Mesendoderm (in vitro differentiated cells): Measurements from ENCODE around the gene GABRA5.
"Not testable (repeated sequence)": the region's sequence is repeated elsewhere in the genome, so short reads cannot be mapped to it uniquely, and the experiment has no call there.

Experiments
- DNase-seq: peaks from one replicate; pipeline ENCODE4 v3.0.0; 2013
- H2AK5ac ChIP-seq: 2 replicates; pipeline ENCODE4 v1.6.1; 2013; ENCODE audit warnings: low read length, inconsistent platforms
- H2BK120ac ChIP-seq: 2 replicates; pipeline ENCODE4 v1.6.1; 2013; ENCODE audit warnings: low read depth, mild to moderate bottlenecking, low read length, moderate library complexity, mixed read lengths
- H2BK15ac ChIP-seq: replicated peaks from 2 replicates; pipeline ENCODE4 v1.6.1; 2013; ENCODE audit warnings: low read depth, mild to moderate bottlenecking, moderate library complexity
- H2BK5ac ChIP-seq: 2 replicates; pipeline ENCODE4 v1.6.1; 2013; ENCODE audit warnings: low read length, inconsistent platforms
- H3K18ac ChIP-seq: 2 replicates; pipeline ENCODE4 v1.6.1; 2013; ENCODE audit warnings: mild to moderate bottlenecking, low read length, mixed read lengths
- H3K23ac ChIP-seq: one replicate; pipeline ENCODE4 v1.6.1; 2013; ENCODE audit warnings: low read length
- H3K27ac ChIP-seq: 2 replicates; pipeline ENCODE4 v1.5.1; 2013; ENCODE audit warnings: low read depth, mild to moderate bottlenecking, inconsistent platforms, low read length, moderate library complexity
- H3K27me3 ChIP-seq: 2 replicates; pipeline ENCODE4 v1.6.1; 2013; ENCODE audit warnings: low read length, control low read depth, mild to moderate bottlenecking, inconsistent platforms; ENCODE audit not compliant: insufficient read depth, poor library complexity
- H3K36me3 ChIP-seq: 2 replicates; pipeline ENCODE4 v1.6.1; 2013; ENCODE audit warnings: low read length, inconsistent platforms; ENCODE audit not compliant: control insufficient read depth, insufficient read depth
- H3K4ac ChIP-seq: one replicate; pipeline ENCODE4 v1.6.1; 2013; ENCODE audit warnings: low read depth, mild to moderate bottlenecking, low read length, moderate library complexity
- H3K4me1 ChIP-seq: 2 replicates; pipeline ENCODE4 v1.6.1; 2013; ENCODE audit warnings: low read depth, low read length, inconsistent platforms; ENCODE audit not compliant: control insufficient read depth
- H3K4me2 ChIP-seq: 2 replicates; pipeline ENCODE4 v1.6.1; 2013; ENCODE audit warnings: low read length
- H3K4me3 ChIP-seq: 2 replicates; pipeline ENCODE4 v1.5.1; 2013; ENCODE audit warnings: mild to moderate bottlenecking, low read length
- H3K56ac ChIP-seq: one replicate; pipeline ENCODE4 v1.6.1; 2013; ENCODE audit warnings: low read length
- H3K79me1 ChIP-seq: 2 replicates; pipeline ENCODE4 v1.6.1; 2013; ENCODE audit warnings: low read length, inconsistent platforms
- H3K79me2 ChIP-seq: 2 replicates; pipeline ENCODE4 v1.6.1; 2013; ENCODE audit warnings: mild to moderate bottlenecking, low read length; ENCODE audit not compliant: control insufficient read depth, insufficient read depth
- H3K9ac ChIP-seq: 2 replicates; pipeline ENCODE4 v1.6.1; 2013; ENCODE audit warnings: low read length, inconsistent platforms
- H4K5ac ChIP-seq: one replicate; pipeline ENCODE4 v1.6.1; 2013; ENCODE audit warnings: low read length
- H4K8ac ChIP-seq: one replicate; pipeline ENCODE4 v1.6.1; 2013; ENCODE audit warnings: low read depth, mild to moderate bottlenecking, control low read depth, low read length, moderate library complexity
- WGBS: extraction: QIAGEN DNeasy Blood & Tissue Kit; methylation state at CpG from one replicate; pipeline ENCODE4 v1.1.7; 2013; ENCODE audit warnings: low lambda C conversion rate, missing lambda C conversion rate; ENCODE audit not compliant: insufficient coverage; ENCODE audit errors: extremely low coverage; 5-methylcytosine and 5-hydroxymethylcytosine counted together

Gene GABRA5

DNA sequence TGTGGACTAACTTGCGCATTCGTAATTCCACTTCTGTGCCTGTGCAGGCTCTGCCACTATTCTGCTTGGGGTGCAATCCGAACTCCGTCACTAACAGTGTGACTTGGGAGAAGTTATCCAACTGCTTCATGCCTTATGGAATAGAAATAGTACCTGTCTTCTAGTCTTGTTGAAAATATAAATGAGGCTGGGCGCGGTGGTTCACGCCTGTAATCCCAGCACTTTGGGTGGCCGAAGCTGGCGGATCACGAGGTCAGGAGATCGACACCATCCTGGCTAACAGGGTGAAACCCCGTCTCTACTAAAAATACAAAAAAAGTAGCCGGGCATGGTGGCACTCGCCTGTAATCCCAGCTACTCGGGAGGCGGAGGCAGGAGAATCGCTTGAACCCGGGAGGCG lies 28.5 kb downstream of the GABRA5 start:
- not testable (repeated sequence) for H3K9ac ChIP-seq

DNA sequence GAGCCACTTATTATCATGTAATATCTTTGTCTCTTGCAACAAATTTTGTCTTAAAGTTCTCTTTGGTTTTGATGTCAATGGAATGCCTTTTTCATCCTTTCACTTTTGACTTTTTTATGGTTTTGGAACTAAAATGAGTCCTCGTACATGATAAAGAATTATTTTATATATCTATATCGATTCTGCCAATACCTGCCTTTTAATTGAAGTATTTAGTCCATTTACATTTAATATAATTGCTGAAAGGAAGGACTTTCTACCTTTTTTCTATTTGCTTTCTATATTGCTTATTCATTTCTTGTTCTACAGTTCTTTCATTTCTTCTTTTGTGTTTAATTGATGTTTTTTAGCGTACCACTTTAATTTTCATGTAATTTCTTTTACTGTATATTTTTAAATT lies 32.8 kb downstream of the GABRA5 start:
- Histone ChIP-seq H2BK15ac (no peak overlapping the region), H2BK5ac (no peak overlapping the region)
- WGBS: no CpG with 5 or more reads among the region's 3 CpGs

More for the DNA sequence above, 28.5 kb downstream of the GABRA5 start:
- H3K27ac ChIP-seq, H3K4me2 ChIP-seq, H2AK5ac ChIP-seq, DNase-seq, H2BK15ac ChIP-seq, H3K4ac ChIP-seq, H3K18ac ChIP-seq, H2BK120ac ChIP-seq, H3K4me1 ChIP-seq, H3K36me3 ChIP-seq, H3K4me3 ChIP-seq, H2BK5ac ChIP-seq, H3K79me2 ChIP-seq, H4K8ac ChIP-seq, H3K79me1 ChIP-seq, H3K23ac ChIP-seq, H3K27me3 ChIP-seq, H4K5ac ChIP-seq, H3K56ac ChIP-seq: not testable (repeated sequence)
- WGBS: no CpG with 5 or more reads among the region's 19 CpGs

DNA sequence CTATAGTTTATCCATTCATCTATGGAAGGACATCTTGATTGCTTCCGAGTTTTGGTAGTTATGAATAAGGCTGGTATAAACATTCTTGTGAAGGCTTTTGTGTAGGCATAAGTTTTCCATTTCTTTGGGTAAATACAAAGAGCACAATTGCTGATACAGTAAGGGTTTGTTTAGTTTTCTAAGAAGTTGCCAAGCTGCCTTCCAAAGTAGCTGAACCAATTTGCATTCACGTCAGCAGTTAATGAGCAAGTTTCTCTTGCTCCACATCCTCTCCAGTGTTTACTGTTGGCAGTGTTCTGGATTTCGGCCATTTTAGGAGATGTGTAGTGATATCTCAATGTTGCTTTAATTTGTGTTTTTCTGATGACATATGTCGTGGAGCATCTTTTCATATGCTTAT lies 34.2 kb downstream of the GABRA5 start:
- H3K23ac ChIP-seq: no peak overlapping the region
- H2BK120ac ChIP-seq: no peak overlapping the region
- no peak overlapping the region for H3K9ac ChIP-seq
- H3K79me2 ChIP-seq: no peaks in the 10 kb centered on the region
- no peak overlapping the region for H3K27ac ChIP-seq
- no peak overlapping the region for H3K18ac ChIP-seq
- no peaks in the 10 kb centered on the region for H3K36me3 ChIP-seq
- H3K4me3 ChIP-seq: no peak overlapping the region
- no peak overlapping the region for H4K8ac ChIP-seq
- no CpG with 5 or more reads among the region's 4 CpGs for WGBS
- H3K56ac ChIP-seq: no peak overlapping the region
- no peaks in the 10 kb centered on the region for H3K79me1 ChIP-seq
- H3K4me1 ChIP-seq: no peaks in the 10 kb centered on the region
- H2BK5ac ChIP-seq: no peak overlapping the region
- no peak for DNase-seq
- H4K5ac ChIP-seq: no peak overlapping the region
- no peak overlapping the region for H2AK5ac ChIP-seq
- no peak overlapping the region for H2BK15ac ChIP-seq
- H3K4me2 ChIP-seq: no peak overlapping the region
- no peaks in the 10 kb centered on the region for H3K27me3 ChIP-seq
- H3K4ac ChIP-seq: no peak overlapping the region

More for the DNA sequence above, 32.8 kb downstream of the GABRA5 start:
- no peaks in the 10 kb centered on the region for H3K79me2 ChIP-seq
- no peak overlapping the region for H2BK120ac ChIP-seq
- no peak overlapping the region for H2AK5ac ChIP-seq
- no peak overlapping the region for H3K18ac ChIP-seq
- H3K9ac ChIP-seq: no peak overlapping the region
- no peak overlapping the region for H4K5ac ChIP-seq
- no peak for DNase-seq
- no peaks in the 10 kb centered on the region for H3K36me3 ChIP-seq
- H3K79me1 ChIP-seq: no peaks in the 10 kb centered on the region
- no peak overlapping the region for H3K56ac ChIP-seq
- no peaks in the 10 kb centered on the region for H3K27me3 ChIP-seq
- no peak overlapping the region for H4K8ac ChIP-seq
- no peaks in the 10 kb centered on the region for H3K4me1 ChIP-seq
- no peak overlapping the region for H3K23ac ChIP-seq
- H3K4me3 ChIP-seq: no peak overlapping the region
- H3K4ac ChIP-seq: no peak overlapping the region
- H3K4me2 ChIP-seq: no peak overlapping the region
- no peak overlapping the region for H3K27ac ChIP-seq

DNA sequence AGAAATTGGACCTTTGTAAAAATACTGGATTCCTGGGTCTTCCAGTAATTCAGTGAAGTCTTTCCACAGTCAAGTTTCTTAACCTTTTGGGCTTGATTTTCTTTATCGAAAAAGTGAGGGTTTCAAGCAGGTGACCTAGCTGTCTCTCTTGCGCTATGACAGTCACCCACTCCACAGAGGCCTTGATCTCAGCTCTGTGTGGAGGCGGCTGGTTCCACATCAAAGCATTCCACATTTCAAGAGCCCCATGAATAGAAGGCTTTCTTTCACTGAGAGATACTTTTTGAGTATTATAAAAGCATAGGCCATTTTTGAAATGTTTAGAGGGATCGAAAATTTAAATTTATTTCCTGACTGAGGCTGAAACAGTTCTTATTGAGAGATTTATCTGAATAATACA lies 43.9 kb downstream of the GABRA5 start:
- no peaks in the 10 kb centered on the region for H3K4me1 ChIP-seq
- H4K5ac ChIP-seq: no peak overlapping the region
- H2BK5ac ChIP-seq: no peak overlapping the region

DNA sequence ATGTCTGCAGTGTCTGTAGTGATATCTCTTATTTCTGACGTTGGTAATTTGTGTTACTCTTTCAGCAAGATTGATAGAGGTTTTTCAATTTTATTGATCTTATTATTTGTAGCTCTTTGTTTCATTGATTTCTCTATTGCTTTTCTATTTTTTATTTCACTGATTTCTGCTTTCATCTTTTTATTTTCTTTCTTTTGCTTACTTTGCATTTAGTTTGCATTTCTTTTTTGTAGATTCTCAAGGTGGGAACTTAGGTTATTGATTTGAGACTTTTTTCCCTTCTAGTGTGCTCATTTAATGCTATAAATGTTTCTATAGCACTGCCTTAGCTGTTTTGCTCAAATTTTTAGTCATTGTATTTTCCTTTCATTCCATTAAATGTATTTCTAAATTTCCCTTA lies 54.6 kb downstream of the GABRA5 start:
- Histone ChIP-seq H3K4me3 (no peak overlapping the region), H3K9ac (no peak overlapping the region), H4K8ac (no peak overlapping the region), H3K18ac (no peak overlapping the region), H2AK5ac (no peak overlapping the region), H3K27me3 (no peaks in the 10 kb centered on the region), H3K4ac (no peak overlapping the region), H3K79me2 (no peaks in the 10 kb centered on the region), H3K4me2 (no peak overlapping the region), H2BK120ac (no peak overlapping the region), H2BK5ac (no peak overlapping the region), H3K79me1 (no peaks in the 10 kb centered on the region), H3K4me1 (no peaks in the 10 kb centered on the region), H3K36me3 (no peaks in the 10 kb centered on the region), H4K5ac (no peak overlapping the region), H2BK15ac (no peak overlapping the region), H3K56ac (no peak overlapping the region), H3K23ac (no peak overlapping the region), H3K27ac (no peak overlapping the region)
- WGBS: no CpG with 5 or more reads among the region's 1 CpG
- DNase-seq: no peak

More for the DNA sequence above, 43.9 kb downstream of the GABRA5 start:
- Histone ChIP-seq H2BK15ac (no peak overlapping the region), H3K56ac (no peak overlapping the region), H3K4ac (no peak overlapping the region), H3K4me3 (no peak overlapping the region), H2BK120ac (no peak overlapping the region), H3K36me3 (no peaks in the 10 kb centered on the region), H3K79me1 (no peaks in the 10 kb centered on the region), H2AK5ac (no peak overlapping the region), H4K8ac (no peak overlapping the region), H3K18ac (no peak overlapping the region), H3K4me2 (no peak overlapping the region), H3K9ac (no peak overlapping the region), H3K27me3 (no peaks in the 10 kb centered on the region), H3K23ac (no peak overlapping the region), H3K79me2 (no peaks in the 10 kb centered on the region), H3K27ac (no peak overlapping the region)
- no CpG with 5 or more reads among the region's 4 CpGs for WGBS
- DNase-seq: no peak

DNA sequence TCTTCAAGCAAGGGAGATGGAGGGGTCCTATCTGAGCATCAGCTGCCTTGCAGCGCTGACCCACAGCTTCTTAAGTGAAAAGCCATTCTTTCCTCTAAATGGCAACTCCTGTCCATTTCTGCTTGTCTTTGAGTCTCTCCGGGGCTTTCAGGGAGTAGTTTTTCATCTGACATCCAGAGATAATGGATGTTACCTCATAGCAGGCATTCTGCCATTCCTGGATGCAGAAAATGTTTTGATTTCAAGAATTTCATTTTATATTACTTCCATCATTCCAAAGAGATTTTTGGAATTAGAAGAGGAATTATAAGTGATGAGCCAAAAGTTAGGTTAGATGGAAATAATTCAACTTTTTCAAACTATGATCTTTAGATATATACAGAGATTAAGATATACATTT lies 59.2 kb downstream of the GABRA5 start:
- Histone ChIP-seq H3K23ac (no peak overlapping the region), H3K9ac (no peak overlapping the region), H3K27ac (no peak overlapping the region), H3K36me3 (no peaks in the 10 kb centered on the region), H3K18ac (no peak overlapping the region), H4K8ac (no peak overlapping the region), H3K27me3 (no peaks in the 10 kb centered on the region), H3K56ac (no peak overlapping the region), H2BK120ac (no peak overlapping the region), H3K79me2 (no peaks in the 10 kb centered on the region), H2AK5ac (no peak overlapping the region), H2BK5ac (no peak overlapping the region), H3K4me1 (no peaks in the 10 kb centered on the region), H3K4ac (no peak overlapping the region), H3K4me2 (no peak overlapping the region), H4K5ac (no peak overlapping the region), H2BK15ac (no peak overlapping the region), H3K79me1 (no peaks in the 10 kb centered on the region), H3K4me3 (no peak overlapping the region)
- DNase-seq: no peak
- no CpG with 5 or more reads among the region's 2 CpGs for WGBS
